Activated T-cell treated with anti-CD3 and anti-CD28 coated beads for 24 hours (primary cell): ENCODE measurements around the gene DNAH3.
"Not testable (repeated sequence)": the region's sequence is repeated elsewhere in the genome, so short reads cannot be mapped to it uniquely, and the experiment has no call there.

ENCODE experiments used
- DNase-seq: peaks from one replicate; pipeline ENCODE4 v3.0.0-alpha.2; 2020; ENCODE audit warnings: low read depth

DNAH3 gene

GRCh38 chr16:21120976-21121520 lies 29.6 kb downstream of the DNAH3 start:
- no peak for DNase-seq

GRCh38 chr16:21117567-21117966 lies 33.1 kb downstream of the DNAH3 start:
- DNase-seq: no peak

GRCh38 chr16:21116148-21116693 lies 34.4 kb downstream of the DNAH3 start:
- no peak for DNase-seq

GRCh38 chr16:21115551-21115950 lies 35.1 kb downstream of the DNAH3 start:
- DNase-seq: not testable (repeated sequence)

- DNase-seq: no peak
Observed at GRCh38 chr16:21103941-21104860, 46.4 kb downstream of the DNAH3 start.

- no peak for DNase-seq
Observed at GRCh38 chr16:21101631-21102420, 48.8 kb downstream of the DNAH3 start.

GRCh38 chr16:21100447-21100846 lies 50.2 kb downstream of the DNAH3 start:
- DNase-seq: no peak

- no peak for DNase-seq
Observed at GRCh38 chr16:21097151-21097550, 53.5 kb downstream of the DNAH3 start.

GRCh38 chr16:21094719-21095118 lies 55.9 kb downstream of the DNAH3 start:
- DNase-seq: not testable (repeated sequence)

- no peak for DNase-seq
Observed at GRCh38 chr16:21092951-21093350, 57.7 kb downstream of the DNAH3 start.

- DNase-seq: no peak
Observed at GRCh38 chr16:21088646-21089538, 61.8 kb downstream of the DNAH3 start.

GRCh38 chr16:21088143-21088542 lies 62.5 kb downstream of the DNAH3 start:
- no peak for DNase-seq

- DNase-seq: no peak
Observed at GRCh38 chr16:21084631-21085225, 65.9 kb downstream of the DNAH3 start.

GRCh38 chr16:21083729-21084268 lies 66.8 kb downstream of the DNAH3 start:
- peak; percentile 33 for DNase-seq

- no peak for DNase-seq
Observed at GRCh38 chr16:21081329-21081728, 69.3 kb downstream of the DNAH3 start.

GRCh38 chr16:21078563-21078962 lies 72.1 kb downstream of the DNAH3 start:
- DNase-seq: no peak

- DNase-seq: no peak
Observed at GRCh38 chr16:21076186-21076883, 74.3 kb downstream of the DNAH3 start.

- no peak for DNase-seq
Observed at GRCh38 chr16:21075252-21075651, 75.4 kb downstream of the DNAH3 start.

GRCh38 chr16:21072976-21073375 lies 77.7 kb downstream of the DNAH3 start:
- no peak for DNase-seq

- DNase-seq: no peak
Observed at GRCh38 chr16:21071741-21072140, 78.9 kb downstream of the DNAH3 start.
